Nephron progenitor cell (in vitro differentiated cells): ENCODE data around the gene RFESD.

Experiments used
- DNase-seq: peaks from one replicate; pipeline ENCODE4 v3.0.0; 2021
- H3K27ac Mint-ChIP-seq: 2 replicates; pipeline ENCODE4 v1.8.0; 2021; ENCODE audit warnings: mild to moderate bottlenecking, moderate library complexity, mixed read lengths
- H3K27me3 Mint-ChIP-seq: 2 replicates; pipeline ENCODE4 v1.8.0; 2021; ENCODE audit warnings: mild to moderate bottlenecking, low read depth, mixed read lengths; ENCODE audit not compliant: poor library complexity
- H3K36me3 Mint-ChIP-seq: 2 replicates; pipeline ENCODE4 v1.8.0; 2021; ENCODE audit warnings: low read depth, mixed read lengths
- H3K4me1 Mint-ChIP-seq: 2 replicates; pipeline ENCODE4 v1.8.0; 2021; ENCODE audit warnings: mixed read lengths
- H3K4me3 Mint-ChIP-seq: 2 replicates; pipeline ENCODE4 v1.8.0; 2021; ENCODE audit warnings: mild to moderate bottlenecking, moderate library complexity, mixed read lengths
- H3K9me3 Mint-ChIP-seq: 2 replicates; pipeline ENCODE4 v1.8.0; 2021; ENCODE audit warnings: mild to moderate bottlenecking, moderate library complexity, mixed read lengths
- TF ChIP-seq, protein P1 (sequence below): fragments of 200-600 bp; sonication (generic); IDR thresholded peaks from 2 replicates; pipeline ENCODE4 v1.5.0; 2021; ENCODE audit warnings: antibody characterized with exemption

The RFESD gene

DNA sequence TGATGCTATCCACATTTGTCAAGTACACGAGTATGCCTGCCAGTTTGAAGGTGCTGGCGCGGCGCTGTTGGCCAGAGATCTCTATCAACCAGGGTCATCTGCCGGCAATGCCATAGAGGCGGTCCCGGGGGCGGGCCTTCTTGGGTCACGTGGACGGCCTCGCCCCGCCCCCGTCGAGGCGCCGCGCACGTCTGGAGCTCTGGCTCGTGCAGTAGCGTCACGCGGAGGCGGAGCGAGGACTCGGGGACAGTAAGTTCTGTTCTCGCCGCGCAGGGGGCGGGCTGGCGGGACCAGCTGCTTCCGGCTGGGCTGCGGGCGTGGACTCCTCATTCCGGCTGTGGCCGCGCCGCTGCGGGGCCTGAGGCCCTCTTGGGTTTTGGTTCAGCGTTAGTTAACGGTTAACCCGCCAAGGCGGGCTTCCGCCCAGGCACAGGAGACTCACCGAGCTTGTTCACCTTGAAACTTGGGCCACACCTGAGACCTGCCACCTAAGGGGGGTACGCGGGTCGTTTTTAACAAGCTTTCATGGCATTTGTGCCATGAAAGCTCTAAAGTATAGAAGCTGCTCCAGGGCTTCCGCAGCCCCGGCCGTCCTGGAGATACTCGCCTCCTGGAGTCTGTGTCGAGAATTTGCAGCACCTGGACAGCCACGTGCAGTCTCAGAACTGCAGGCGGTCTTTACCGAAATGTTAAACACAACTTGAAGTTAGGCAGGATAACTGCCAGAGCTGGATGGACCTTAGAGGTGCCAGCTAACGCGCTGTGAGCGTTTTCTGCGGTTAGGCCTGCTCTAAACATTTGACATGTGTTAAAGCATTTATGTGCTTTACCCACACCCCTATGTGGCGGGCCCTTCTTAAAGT is at the start of gene RFESD:
TSS of gene RFESD (plus strand) at position 209 of the 863 bp plus-strand sequence. CDS start 5,495 bp downstream, outside the sequence.
- Mint-ChIP-seq H3K4me1 (peaks cover 10% of the 10 kb centered on the region), H3K9me3 (no peaks in the 10 kb centered on the region), H3K27ac (peak within 1 kb of the TSS; percentile 80), H3K36me3 (no peaks in the 10 kb centered on the region), H3K27me3 (no peaks in the 10 kb centered on the region), H3K4me3 (peak within 1 kb of the TSS; percentile 82)
- TF ChIP-seq, protein P1, sequence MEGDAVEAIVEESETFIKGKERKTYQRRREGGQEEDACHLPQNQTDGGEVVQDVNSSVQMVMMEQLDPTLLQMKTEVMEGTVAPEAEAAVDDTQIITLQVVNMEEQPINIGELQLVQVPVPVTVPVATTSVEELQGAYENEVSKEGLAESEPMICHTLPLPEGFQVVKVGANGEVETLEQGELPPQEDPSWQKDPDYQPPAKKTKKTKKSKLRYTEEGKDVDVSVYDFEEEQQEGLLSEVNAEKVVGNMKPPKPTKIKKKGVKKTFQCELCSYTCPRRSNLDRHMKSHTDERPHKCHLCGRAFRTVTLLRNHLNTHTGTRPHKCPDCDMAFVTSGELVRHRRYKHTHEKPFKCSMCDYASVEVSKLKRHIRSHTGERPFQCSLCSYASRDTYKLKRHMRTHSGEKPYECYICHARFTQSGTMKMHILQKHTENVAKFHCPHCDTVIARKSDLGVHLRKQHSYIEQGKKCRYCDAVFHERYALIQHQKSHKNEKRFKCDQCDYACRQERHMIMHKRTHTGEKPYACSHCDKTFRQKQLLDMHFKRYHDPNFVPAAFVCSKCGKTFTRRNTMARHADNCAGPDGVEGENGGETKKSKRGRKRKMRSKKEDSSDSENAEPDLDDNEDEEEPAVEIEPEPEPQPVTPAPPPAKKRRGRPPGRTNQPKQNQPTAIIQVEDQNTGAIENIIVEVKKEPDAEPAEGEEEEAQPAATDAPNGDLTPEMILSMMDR = no peak
- peak; percentile 96 for DNase-seq

DNA sequence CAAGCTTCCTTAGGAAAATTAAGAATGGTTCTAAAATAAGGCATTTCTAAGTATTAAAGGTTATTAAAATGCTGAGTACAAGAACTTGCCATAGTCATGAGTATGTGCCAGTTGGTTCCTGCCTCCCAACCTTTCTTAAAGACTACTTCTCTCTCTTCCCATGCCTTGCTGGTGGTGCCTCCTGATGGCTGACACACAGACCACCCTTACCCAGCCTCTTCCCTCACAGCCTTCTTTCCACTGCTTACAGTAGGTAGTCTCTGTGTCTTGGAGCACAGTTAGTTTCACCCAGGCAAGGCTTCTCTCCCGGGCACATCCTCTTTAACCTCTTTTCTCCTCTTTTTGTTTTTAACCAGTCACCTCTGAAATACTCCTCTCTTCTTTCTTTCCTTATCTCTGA is 47.3 kb upstream of the RFESD start:
- no peak for DNase-seq
- no peaks in the 10 kb centered on the region for H3K9me3 Mint-ChIP-seq
- H3K27me3 Mint-ChIP-seq = no peaks in the 10 kb centered on the region

DNA sequence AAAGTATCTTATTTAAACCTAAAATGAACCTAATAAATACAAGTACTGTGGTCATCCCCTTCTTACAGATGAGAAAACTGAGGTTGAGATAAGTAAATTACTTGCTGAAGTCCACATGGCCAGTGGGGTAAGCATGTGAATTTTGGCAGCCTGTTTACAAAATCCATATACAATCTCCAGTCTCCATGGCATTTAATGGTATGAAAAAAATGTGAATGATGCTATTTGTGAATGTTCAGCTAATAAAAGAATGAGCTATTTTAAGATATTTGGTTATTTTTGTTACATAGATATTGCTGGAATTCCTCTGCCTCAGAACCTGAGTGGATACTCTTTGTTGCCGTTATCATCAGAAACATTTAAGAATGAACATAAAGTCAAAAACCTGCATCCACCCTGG is 46.0 kb upstream of the RFESD start:
- no peak for DNase-seq
- Mint-ChIP-seq H3K9me3 (no peaks in the 10 kb centered on the region), H3K4me3 (no peak overlapping the region)

More for the DNA sequence above, 47.3 kb upstream of the RFESD start:
- Mint-ChIP-seq H3K36me3 (peaks cover 26% of the 10 kb centered on the region), H3K4me1 (peaks cover 9% of the 10 kb centered on the region), H3K4me3 (no peak overlapping the region), H3K27ac (peak overlapping the region; percentile 15)
- TF ChIP-seq, protein P1 = no peak

DNA sequence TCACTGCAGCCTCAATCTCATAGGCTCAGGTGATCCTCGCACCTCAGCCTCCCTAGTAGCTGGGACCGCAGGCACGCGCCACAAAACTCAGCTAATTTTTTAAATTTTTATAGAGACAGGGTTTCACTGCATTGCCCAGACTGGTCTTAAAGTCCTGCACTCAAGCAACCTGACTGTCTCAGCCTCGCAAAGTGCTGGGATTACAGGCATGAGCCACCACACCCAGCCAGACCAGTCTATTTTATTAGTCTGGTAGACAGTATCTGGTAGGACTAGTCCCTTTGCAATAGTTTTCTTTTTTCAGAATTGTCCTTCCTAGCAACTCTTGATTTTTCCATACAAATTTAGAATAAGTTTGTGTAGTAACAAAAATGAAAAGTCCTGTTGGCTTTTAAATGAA is 40.8 kb upstream of the RFESD start:
- Mint-ChIP-seq H3K27ac (no peak overlapping the region), H3K27me3 (no peaks in the 10 kb centered on the region), H3K4me1 (peaks cover 5% of the 10 kb centered on the region), H3K36me3 (peaks cover 19% of the 10 kb centered on the region), H3K4me3 (no peak overlapping the region), H3K9me3 (no peaks in the 10 kb centered on the region)
- no peak for DNase-seq
- TF ChIP-seq, protein P1 = no peak

More for the DNA sequence above, 46.0 kb upstream of the RFESD start:
- Mint-ChIP-seq H3K27ac (no peak overlapping the region), H3K27me3 (no peaks in the 10 kb centered on the region), H3K36me3 (peaks cover 25% of the 10 kb centered on the region), H3K4me1 (peaks cover 9% of the 10 kb centered on the region)
- TF ChIP-seq, protein P1 = no peak

DNA sequence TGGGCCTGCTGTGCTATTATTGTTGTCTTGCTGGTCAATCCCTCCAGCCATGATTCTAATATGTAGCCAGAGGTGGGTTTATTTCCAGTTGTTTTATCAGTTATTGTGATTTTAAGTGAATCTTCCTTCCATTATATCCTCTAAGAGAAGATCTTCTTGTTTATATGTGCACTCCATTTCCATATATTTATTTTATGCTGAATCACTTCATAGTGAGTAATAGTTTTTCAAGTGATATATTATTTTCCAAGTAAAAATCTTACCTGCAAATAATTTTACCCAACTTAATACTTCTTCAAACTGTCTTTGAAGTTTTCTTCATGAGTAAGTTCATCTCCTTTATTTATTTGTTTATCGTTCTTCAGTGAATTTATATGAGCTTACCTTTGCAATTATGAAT is 40.2 kb upstream of the RFESD start:
- no peak for DNase-seq
- TF ChIP-seq, protein P1 = no peak
- no peaks in the 10 kb centered on the region for H3K9me3 Mint-ChIP-seq
- no peak overlapping the region for H3K27ac Mint-ChIP-seq
- H3K4me3 Mint-ChIP-seq = no peak overlapping the region
- peaks cover 5% of the 10 kb centered on the region for H3K4me1 Mint-ChIP-seq
- no peaks in the 10 kb centered on the region for H3K27me3 Mint-ChIP-seq
- peaks cover 15% of the 10 kb centered on the region for H3K36me3 Mint-ChIP-seq

DNA sequence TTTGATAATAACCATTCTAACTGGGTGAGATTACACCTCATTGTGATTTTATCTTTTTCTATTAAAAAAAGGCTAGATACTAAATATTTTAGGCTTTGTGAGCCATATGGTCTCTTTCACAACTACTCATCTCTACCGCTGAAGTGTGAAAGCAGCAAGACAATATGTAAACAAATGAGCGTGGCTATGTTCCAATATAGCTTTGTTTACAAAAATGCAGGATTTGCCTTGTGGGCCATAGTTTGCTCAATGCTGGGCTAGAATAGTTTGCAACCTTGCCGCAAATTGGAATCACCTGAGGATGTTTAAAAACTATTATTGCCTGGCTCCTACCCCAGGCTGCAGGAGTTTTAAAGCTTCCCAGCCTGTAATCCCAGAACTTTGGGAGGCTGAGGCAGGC is 36.9 kb upstream of the RFESD start:
- no peak overlapping the region for H3K27ac Mint-ChIP-seq
- H3K27me3 Mint-ChIP-seq = peaks cover 8% of the 10 kb centered on the region
- H3K9me3 Mint-ChIP-seq = peaks cover 22% of the 10 kb centered on the region
- no peaks in the 10 kb centered on the region for H3K4me1 Mint-ChIP-seq
- H3K4me3 Mint-ChIP-seq = no peak overlapping the region
- peaks cover 12% of the 10 kb centered on the region for H3K36me3 Mint-ChIP-seq
- DNase-seq = no peak
- TF ChIP-seq, protein P1 = no peak
